Upper lobe of left lung (tissue), 6 donors: Measurements from ENCODE around the gene MAN1C1. TPM values are rescaled to one million over a fixed set of nuclear protein-coding genes. Genes with fewer than 3 reads are reported as not detected.
A peak's percentile ranks its signal among the peaks of the same experiment; 100 is the strongest.

ENCODE experiments used
- ATAC-seq, 2 donors: fragments of 200-7000 bp; cut with Tn5 transposase; one replicate each; pipeline ENCODE4 v1.9.1; 2022; ENCODE audit warnings: mild to moderate bottlenecking in 2 of 2, moderate library complexity in 2 of 2; ENCODE audit not compliant: low FRiP score in 2 of 2
- DNase-seq, 2 donors: peaks; one replicate each; pipeline ENCODE4 v3.0.0-alpha.2; 2019 to 2020
- H3K27ac ChIP-seq, 4 donors: fragments of 200-600 bp; sonication (generic); one replicate each; pipeline ENCODE4 v1.5.1; 2016 to 2019
- H3K27me3 ChIP-seq, 4 donors: fragments of 200-600 bp; sonication (generic); one replicate each; pipeline ENCODE4 v1.5.1; 2017 to 2019
- H3K36me3 ChIP-seq, 4 donors: fragments of 200-600 bp; sonication (generic); one replicate each; pipeline ENCODE4 v1.5.1; 2016 to 2019
- H3K4me1 ChIP-seq, 4 donors: fragments of 200-600 bp; sonication (generic); one replicate each; pipeline ENCODE4 v1.5.1; 2018 to 2019
- H3K4me3 ChIP-seq, 4 donors: fragments of 200-600 bp; sonication (generic); one replicate each; pipeline ENCODE4 v1.5.1; 2017 to 2019; ENCODE audit warnings: mild to moderate bottlenecking in 2 of 4, moderate library complexity in 1 of 4
- H3K9me3 ChIP-seq, 4 donors: fragments of 200-600 bp; sonication (generic); one replicate each; pipeline ENCODE4 v1.5.1; 2018 to 2019
- EP300 ChIP-seq, 4 donors: sonication (generic); formaldehyde crosslinking; IDR thresholded peaks; one replicate each; pipeline ENCODE4 v1.5.1; 2017; ENCODE audit warnings: antibody characterized with exemption in 4 of 4, control low read depth in 2 of 4
- POLR2A ChIP-seq, 4 donors: fragments of 450-650 bp; IDR thresholded peaks; one replicate each; pipeline ENCODE4 v1.5.1; 2016 to 2017; ENCODE audit warnings: antibody characterized with exemption in 4 of 4, mild to moderate bottlenecking in 2 of 4
- POLR2AphosphoS5 ChIP-seq, 2 donors: sonication (generic); formaldehyde crosslinking; IDR thresholded peaks; one replicate each; pipeline ENCODE4 v1.5.1; 2017; ENCODE audit warnings: antibody characterized with exemption in 2 of 2
- WGBS, 2 donors: methylation state at CpG; one replicate each; pipeline ENCODE4 v1.1.5; 2017 to 2018; 5-methylcytosine and 5-hydroxymethylcytosine counted together
- total RNA-seq, 6 donors: library from RNA; depleted of rRNA in 4 of 6; stranded (reverse); fragments of >200 nt in 4 of 6; gene quantifications; one replicate each; pipeline versions ENCODE4 v1.1.0 to v1.2.1, GENCODE V29; 2016 to 2021
- TF ChIP-seq, protein P1 (sequence below), 6 experiments: fragments of 450-650 bp in 4 of 6; fragments of 200-600 bp in 2 of 6; sonication (generic) in 2 of 6; IDR thresholded peaks; one replicate each; pipeline ENCODE4 v1.5.1; 2016 to 2019; ENCODE audit warnings: antibody characterized with exemption in 6 of 6
- donor health status: DM: no; HTN: no; CAD: no; lungs with moderate emphysema.
- donor health status: DM: no; HTN: yes; CAD: no; lungs with severe emphysema.

The MAN1C1 gene
- total RNA-seq, 6 donors from 2014 or later, result 5.3 to 32.5 (median 16.2) TPM

DNA sequence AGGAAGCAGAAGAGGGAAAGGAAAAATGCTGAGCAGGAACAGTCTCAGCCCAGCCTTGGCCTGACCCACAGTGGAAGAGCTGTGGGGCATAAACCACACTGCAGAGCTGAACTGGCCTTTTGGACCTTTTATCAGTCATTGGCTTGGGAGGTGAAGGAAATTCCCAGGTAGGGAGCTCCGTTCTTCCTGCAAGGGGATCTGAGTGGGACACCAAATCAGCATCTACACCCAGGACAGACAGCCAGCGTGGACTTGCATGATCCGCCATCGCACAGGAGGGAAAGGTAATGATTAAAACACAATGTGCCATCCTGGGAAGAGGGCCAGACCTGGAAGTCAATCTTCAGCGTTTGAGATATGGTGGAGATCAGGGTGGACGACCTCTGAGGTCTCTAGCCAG lies 202.0 kb downstream of the MAN1C1 start:
- Histone ChIP-seq H3K27me3 (no peaks in the 10 kb centered on the region), H3K4me3 (peak overlapping the region in 3 of 4 donors; percentile 81 to 91 (median 90)), H3K9me3 (no peaks in the 10 kb centered on the region), H3K27ac (peak overlapping the region in 3 of 4 donors; percentile 89 to 94 (median 93)), H3K4me1 (peaks cover 21 to 45% (median 30%) of the 10 kb centered on the region in 4 donors), H3K36me3 (peaks cover 5 to 29% (median 24%) of the 10 kb centered on the region in 4 donors)
- TF ChIP-seq POLR2A (IDR thresholded peaks at IDR 0.05) (no peak), EP300 (IDR thresholded peaks at IDR 0.05) (no peak), POLR2AphosphoS5 (IDR thresholded peaks at IDR 0.05) (no peak)
- TF ChIP-seq, protein P1, sequence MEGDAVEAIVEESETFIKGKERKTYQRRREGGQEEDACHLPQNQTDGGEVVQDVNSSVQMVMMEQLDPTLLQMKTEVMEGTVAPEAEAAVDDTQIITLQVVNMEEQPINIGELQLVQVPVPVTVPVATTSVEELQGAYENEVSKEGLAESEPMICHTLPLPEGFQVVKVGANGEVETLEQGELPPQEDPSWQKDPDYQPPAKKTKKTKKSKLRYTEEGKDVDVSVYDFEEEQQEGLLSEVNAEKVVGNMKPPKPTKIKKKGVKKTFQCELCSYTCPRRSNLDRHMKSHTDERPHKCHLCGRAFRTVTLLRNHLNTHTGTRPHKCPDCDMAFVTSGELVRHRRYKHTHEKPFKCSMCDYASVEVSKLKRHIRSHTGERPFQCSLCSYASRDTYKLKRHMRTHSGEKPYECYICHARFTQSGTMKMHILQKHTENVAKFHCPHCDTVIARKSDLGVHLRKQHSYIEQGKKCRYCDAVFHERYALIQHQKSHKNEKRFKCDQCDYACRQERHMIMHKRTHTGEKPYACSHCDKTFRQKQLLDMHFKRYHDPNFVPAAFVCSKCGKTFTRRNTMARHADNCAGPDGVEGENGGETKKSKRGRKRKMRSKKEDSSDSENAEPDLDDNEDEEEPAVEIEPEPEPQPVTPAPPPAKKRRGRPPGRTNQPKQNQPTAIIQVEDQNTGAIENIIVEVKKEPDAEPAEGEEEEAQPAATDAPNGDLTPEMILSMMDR (IDR thresholded peaks at IDR 0.05), result no peak
- ATAC-seq, result no peak
- DNase-seq, result no peak
- 56 to 61% methylated on average over 6 of the region's 6 CpGs for WGBS, 2 donors

- 2 to 3% methylated on average over 11 to 17 of the region's 64 CpGs for WGBS, 2 donors
- H3K4me3 ChIP-seq, result peak within 1 kb of the TSS; percentile 72 to 91 (median 86)
- TF ChIP-seq EP300 (IDR thresholded peaks at IDR 0.05) (peak in 1 of 4 donors; percentile 29), POLR2AphosphoS5 (IDR thresholded peaks at IDR 0.05) (peak; percentile 86 to 95), POLR2A (IDR thresholded peaks at IDR 0.05) (peak in 3 of 4 donors; percentile 46 to 96 (median 78))
- TF ChIP-seq, protein P1 (IDR thresholded peaks at IDR 0.05), result peak in 1 of 6 experiments; percentile 6
- H3K27ac ChIP-seq, result peak within 1 kb of the TSS; percentile 89 to 94 (median 92)
- H3K27me3 ChIP-seq, result no peaks in the 10 kb centered on the region
- peak; percentile 91 to 97 for DNase-seq
- peaks cover 0 to 18% (median 14%) of the 10 kb centered on the region in 4 donors for H3K36me3 ChIP-seq
- ATAC-seq, result peak; percentile 94 to 96
- H3K9me3 ChIP-seq, result no peaks in the 10 kb centered on the region
- H3K4me1 ChIP-seq, result peaks cover 21 to 45% (median 30%) of the 10 kb centered on the region in 4 donors
These were observed 203.1 kb downstream of the MAN1C1 start, which contains the start of gene MTFR1L for GRCh38 chr1:25819491-25820246. TSS of gene MTFR1L (plus strand) at chr1:25819954. CDS start at chr1:25823105, 3,151 bp downstream.

DNA sequence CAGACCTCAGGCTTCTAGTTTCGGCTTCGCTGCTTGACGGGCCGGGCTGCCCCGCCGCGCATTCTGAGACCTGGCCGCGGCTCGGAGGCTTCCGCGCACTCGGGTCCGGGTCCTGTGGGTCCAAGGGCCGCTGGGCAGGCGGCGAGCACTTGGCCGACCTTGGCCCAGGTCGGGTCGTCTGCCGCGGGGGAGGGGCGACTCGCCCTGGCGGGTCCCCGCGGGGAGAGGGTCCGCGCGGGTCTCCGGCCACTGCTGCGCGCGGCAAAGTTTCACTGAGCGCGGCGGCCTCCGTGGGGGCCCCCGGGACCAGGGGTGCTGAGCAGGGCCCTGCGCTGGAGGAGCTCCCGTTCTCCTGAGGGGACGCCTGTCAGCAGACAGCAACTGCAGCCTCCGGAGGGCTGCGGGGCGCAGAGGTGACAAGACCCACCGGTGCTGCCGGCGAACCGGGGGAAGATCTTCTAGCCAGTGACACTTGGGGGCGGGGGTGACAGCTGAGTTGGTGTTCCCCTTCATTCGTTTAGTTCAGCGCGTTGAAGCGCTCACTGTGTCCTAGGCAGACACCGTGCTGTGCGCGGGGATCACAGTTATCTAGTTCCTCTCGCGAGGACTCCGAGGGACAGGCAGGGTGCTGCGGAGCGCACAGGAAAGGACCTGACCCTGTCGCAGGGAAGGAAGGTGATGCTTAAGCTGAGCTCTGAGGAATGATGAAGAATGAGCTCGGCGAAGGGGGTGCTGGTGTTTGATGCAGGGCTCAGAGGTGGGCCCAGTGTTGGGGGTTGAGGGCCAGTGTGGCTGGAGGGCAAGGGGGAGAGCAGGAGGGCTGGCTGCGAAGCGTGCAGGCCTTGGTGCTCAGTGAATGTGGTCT lies 203.9 kb downstream of the MAN1C1 start:
- DNase-seq, result peak in 1 of 2 donors; percentile 76
- TF ChIP-seq, protein P1 (IDR thresholded peaks at IDR 0.05), result peak in 1 of 6 experiments; percentile 6
- TF ChIP-seq POLR2AphosphoS5 (IDR thresholded peaks at IDR 0.05), result no peak
- TF ChIP-seq EP300 (IDR thresholded peaks at IDR 0.05), result no peak
- TF ChIP-seq POLR2A (IDR thresholded peaks at IDR 0.05), result no peak
- ATAC-seq, result peak; percentile 54 to 75
- H3K9me3 ChIP-seq, result no peaks in the 10 kb centered on the region
- WGBS, 2 donors, result 1 to 2% methylated on average over 19 to 25 of the region's 67 CpGs
- H3K27me3 ChIP-seq, result no peaks in the 10 kb centered on the region
- H3K36me3 ChIP-seq, result peaks cover 0 to 10% (median 8%) of the 10 kb centered on the region in 4 donors
- peaks cover 21 to 45% (median 30%) of the 10 kb centered on the region in 4 donors for H3K4me1 ChIP-seq
- peak overlapping the region; percentile 89 to 94 (median 92) for H3K27ac ChIP-seq
- H3K4me3 ChIP-seq, result peak overlapping the region; percentile 72 to 91 (median 86)

GRCh38 chr1:25821112-25821476 lies 204.5 kb downstream of the MAN1C1 start:
- Histone ChIP-seq H3K27ac (peak overlapping the region; percentile 89 to 94 (median 92)), H3K36me3 (peaks cover 0 to 9% (median 6%) of the 10 kb centered on the region in 4 donors), H3K27me3 (no peaks in the 10 kb centered on the region), H3K9me3 (no peaks in the 10 kb centered on the region), H3K4me1 (peaks cover 21 to 45% (median 30%) of the 10 kb centered on the region in 4 donors), H3K4me3 (peak overlapping the region in 3 of 4 donors; percentile 81 to 91 (median 90))
- ATAC-seq, result no peak
- WGBS, 2 donors, result 24 to 30% methylated on average over 10 of the region's 10 CpGs
- no peak for DNase-seq
- TF ChIP-seq POLR2AphosphoS5 (IDR thresholded peaks at IDR 0.05), result no peak
- TF ChIP-seq EP300 (IDR thresholded peaks at IDR 0.05), result no peak
